ENCODE data around the gene PKP4. TPM values are rescaled to one million over a fixed set of nuclear protein-coding genes. Genes with fewer than 3 reads are reported as not detected.

The PKP4 gene
- total and polyA plus RNA-seq, 2 of the 8 experiments (the other 6 are each of a cell fraction or from before 2014, with no cell fraction given): 48.2 to 88.0 TPM

- TF ChIP-seq BCL11A (IDR thresholded peaks at IDR 0.05; ENCODE audit: low read depth in 2 of 2, low read length in 2 of 2): no peak
- no peak for TF ChIP-seq KDM1A (IDR thresholded peaks at IDR 0.05; ENCODE audit: borderline replicate concordance, low read length)
- no peak for TF ChIP-seq HDAC2 (IDR thresholded peaks at IDR 0.05; ENCODE audit: borderline replicate concordance in 1 of 2, low read depth in 2 of 2, low read length in 2 of 2)
Measured at GRCh38 chr2:158687315-158687714, 230.6 kb downstream of the PKP4 start (continued).
